ENCODE data around the gene TSPY1. TPM values are rescaled to one million over a fixed set of nuclear protein-coding genes. Genes with fewer than 3 reads are reported as not detected.

The TSPY1 gene, protein sequence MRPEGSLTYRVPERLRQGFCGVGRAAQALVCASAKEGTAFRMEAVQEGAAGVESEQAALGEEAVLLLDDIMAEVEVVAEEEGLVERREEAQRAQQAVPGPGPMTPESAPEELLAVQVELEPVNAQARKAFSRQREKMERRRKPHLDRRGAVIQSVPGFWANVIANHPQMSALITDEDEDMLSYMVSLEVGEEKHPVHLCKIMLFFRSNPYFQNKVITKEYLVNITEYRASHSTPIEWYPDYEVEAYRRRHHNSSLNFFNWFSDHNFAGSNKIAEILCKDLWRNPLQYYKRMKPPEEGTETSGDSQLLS
- not detected in 2 replicates for total RNA-seq

DNA sequence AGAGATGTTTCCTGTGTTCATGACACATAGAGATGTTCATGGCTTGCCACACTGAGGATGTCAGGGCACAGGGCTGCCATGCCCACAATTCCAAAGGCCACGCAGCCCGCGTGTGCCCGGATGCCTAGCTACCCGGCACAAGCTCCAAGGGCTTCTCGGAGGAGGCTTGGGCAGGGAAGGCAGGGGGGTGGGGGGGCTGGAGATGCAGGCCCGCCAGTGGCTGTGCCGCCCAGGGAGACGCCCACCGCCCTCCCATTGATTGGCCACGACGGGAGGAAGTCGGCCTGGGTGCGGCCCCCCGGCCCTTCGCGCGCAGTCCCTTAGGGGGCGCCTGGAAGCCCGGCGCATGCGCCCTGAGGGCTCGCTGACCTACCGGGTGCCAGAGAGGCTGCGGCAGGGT lies at the start of gene TSPY1:
TSPY1 (plus strand) TSS at position 301 of the 400 bp plus-strand sequence; CDS start at position 347, 46 bp downstream.

GRCh38 chrY:9486967-9487366 lies 20.2 kb downstream of the TSPY1 start, which contains the start of gene TSPY9:
TSPY9 (plus strand) TSS chrY:9487267; CDS start chrY:9487313, 46 bp downstream.

Other genes with a start within 250 kb of the TSPY1 start
- not detected in 2 replicates for gene TSPY4, start 129.5 kb upstream of the TSPY1 start, total RNA-seq
- not detected in 2 replicates for gene TSPY8, start 109.2 kb upstream of the TSPY1 start, total RNA-seq
- not detected in 2 replicates for gene TSPY3, start 68.5 kb upstream of the TSPY1 start, total RNA-seq
- gene TSPY9, start 20.3 kb downstream of the TSPY1 start, total RNA-seq: not detected in 2 replicates
- not detected in 2 replicates for gene TSPY10, start 60.9 kb downstream of the TSPY1 start, total RNA-seq